HG03571 (cell line): Measurements from ENCODE around the gene ATP8A2.
"Not testable (repeated sequence)": the region's sequence is repeated elsewhere in the genome, so short reads cannot be mapped to it uniquely, and the experiment has no call there.

Experiments used
- ATAC-seq: cut with Tn5 transposase; IDR thresholded peaks from one replicate; pipeline ENCODE4 v1.9.1; 2021; ENCODE audit not compliant: unreplicated experiment

Gene ATP8A2

DNA sequence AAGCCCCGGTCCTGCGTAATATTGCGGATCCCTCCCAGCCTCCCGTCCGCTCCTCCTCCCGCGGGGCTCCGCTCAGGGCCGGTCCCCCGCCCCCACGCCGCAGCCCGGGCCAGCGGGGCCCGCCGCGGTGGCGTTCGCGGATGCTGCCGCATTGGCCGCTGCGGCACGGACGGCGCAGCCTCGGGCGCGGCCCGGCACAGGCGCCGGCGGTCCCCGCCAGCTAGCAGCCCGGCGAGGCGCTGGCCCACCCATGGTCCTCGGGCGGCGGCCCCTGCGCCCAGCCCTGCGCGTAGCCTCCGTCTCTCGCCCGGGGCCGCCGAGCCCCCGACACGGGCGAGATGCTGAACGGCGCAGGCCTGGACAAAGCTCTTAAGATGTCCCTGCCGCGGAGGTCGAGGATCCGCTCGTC is at the start of gene ATP8A2:
Gene ATP8A2 (plus strand): TSS at position 100 of the 409 bp plus-strand sequence. CDS start 239 bp downstream, at position 339.
- ATAC-seq: no peak

DNA sequence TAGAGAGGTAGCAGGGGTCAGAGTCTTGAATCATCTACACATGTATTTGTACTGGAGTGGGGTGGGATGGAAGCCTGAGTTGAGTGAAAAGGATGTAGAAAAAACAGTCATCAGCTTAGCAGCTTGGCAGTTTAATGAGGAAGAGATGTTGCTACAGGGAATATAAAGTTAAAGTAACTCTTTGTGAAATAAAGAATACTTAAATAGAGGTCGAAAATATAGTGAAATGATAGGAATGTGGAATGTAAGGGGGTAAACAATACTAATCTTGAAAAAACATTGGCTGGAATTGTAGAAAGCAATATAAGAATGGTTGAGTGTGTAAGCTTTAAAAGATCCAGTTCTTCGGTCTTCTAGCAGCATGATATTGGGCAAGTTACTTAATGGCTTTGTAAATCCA is 47.7 kb upstream of the ATP8A2 start:
- ATAC-seq: no peak

DNA sequence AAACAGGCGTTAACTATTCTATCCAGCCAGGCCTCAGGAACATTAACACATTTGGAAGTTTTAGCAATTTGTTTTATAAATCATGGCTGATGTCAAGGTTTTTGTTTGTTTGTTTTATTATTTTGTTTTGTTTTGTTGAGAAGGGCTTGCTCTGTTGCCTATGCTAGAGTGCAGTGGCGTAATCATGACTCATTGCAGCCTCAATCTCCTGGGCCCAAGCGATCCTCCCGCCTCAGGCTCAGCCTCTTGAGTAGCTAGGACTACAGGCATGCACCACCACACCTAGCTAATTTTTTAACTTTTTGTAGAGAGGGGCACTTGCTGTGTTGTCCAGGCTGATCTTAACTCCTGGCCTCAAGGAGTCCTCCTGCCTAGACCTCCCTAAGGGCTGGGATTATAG is 42.1 kb upstream of the ATP8A2 start:
- ATAC-seq: no peak

DNA sequence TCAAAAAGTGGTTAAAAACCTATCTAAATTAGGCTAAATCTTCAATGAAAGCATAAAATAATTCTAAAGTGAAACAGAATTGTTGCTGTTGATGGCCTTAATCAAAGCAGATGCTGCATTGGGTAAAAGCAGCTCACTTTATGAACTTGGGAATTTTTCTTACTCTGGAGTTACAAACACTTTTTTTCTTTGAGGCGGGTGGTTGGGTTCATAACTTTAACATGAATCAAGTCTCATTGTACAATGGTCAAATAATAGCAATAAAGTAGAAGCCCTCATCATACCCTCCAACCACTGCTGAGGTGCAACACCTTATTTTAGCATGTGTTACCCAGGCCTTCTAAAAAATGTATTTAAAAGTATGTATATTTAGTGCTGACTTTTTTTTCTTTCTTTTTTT is 41.2 kb upstream of the ATP8A2 start:
- no peak for ATAC-seq

DNA sequence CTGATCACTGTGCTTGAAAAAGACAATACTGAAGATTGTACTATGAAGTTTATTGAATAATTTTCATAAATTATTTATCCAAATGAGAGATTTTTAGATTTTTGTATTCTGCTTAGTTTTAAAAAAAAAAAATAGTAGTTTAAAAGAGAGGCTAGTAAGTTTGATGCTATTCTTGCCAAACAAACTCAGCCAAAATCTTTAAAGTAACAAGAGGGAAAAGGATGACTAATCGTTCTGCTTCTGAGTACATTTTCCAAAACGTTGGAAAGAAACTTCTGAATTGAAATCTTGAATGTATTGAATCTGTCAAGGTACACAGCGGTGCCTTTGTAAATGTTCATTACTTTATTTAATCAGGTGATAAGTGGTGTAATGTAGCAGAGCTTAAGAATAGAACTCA is 35.9 kb upstream of the ATP8A2 start:
- ATAC-seq: no peak

DNA sequence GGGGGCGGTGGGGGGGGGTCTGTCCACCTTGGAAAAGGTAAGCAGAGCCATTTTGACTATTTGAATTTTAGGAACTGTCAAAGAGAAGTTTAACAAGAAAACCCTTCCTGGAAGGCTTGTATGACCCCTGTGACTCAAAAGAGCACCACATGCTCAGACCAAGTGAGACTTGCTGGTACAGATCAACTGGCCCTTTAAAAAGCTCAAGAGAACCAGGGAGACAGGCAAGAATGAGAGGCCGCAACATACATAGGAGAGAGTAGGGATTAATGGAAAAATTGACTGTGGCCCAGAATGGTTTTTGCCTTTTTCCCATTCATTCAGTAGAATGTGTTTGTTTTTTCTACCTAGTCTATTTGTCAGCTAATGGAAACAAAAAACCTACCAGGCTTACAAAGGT is 26.2 kb upstream of the ATP8A2 start:
- ATAC-seq: no peak

DNA sequence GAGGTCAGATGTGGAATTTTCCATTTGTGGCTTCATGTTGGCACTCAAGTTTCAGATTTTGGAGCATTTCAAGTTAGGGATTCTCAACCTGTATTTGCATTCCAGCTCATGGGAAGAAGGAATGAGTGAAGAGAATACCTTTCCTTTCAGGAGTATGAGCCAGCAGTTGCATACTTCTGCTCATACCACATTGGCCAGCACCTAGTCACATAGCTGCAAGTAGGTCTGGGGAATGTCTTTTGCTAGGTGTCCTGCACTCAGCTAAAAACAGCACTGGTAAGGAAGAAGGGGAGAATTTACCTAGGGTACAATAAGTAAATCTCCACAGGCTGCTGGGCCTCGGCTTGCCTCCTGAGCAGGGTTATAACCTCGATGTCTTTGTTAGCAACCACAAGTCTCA is 24.6 kb upstream of the ATP8A2 start:
- ATAC-seq: no peak

DNA sequence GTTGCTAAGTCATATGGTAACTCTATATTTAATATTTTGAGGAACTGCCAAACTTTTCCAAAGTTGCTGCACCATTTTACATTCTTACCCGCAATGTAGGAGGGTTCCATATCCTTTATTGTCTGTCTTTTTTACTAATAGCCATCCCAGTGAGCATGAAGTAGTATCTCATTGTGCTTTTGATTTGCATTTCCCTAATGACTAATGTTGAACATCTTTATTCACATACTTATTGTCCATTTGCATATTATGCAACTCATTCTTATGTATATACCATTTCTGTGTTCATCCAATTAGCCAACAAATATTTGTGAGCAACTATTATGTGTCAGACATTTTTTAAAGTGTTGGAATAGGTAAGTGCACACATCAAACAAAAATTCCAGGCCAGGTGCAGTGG is 20.4 kb upstream of the ATP8A2 start:
- no peak for ATAC-seq

DNA sequence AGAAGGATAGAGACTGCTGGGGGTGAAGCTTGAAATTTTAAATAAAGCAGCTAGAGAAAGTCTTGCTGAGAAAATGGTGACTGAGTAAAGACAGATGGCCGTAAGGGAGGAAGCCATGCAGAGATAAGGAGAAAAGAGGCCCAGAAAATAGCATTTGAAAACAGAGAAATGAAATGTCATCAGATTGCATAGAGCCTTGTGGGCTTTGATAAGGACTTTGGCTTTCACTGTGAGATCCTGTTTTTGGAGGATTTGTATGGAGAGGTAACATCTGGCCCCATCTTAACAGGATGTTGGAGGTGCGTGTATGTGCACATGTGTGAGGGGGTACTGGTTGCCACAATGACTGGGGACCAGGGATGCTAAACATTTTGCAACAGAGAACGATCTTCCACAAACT is 19.5 kb upstream of the ATP8A2 start:
- ATAC-seq: no peak

DNA sequence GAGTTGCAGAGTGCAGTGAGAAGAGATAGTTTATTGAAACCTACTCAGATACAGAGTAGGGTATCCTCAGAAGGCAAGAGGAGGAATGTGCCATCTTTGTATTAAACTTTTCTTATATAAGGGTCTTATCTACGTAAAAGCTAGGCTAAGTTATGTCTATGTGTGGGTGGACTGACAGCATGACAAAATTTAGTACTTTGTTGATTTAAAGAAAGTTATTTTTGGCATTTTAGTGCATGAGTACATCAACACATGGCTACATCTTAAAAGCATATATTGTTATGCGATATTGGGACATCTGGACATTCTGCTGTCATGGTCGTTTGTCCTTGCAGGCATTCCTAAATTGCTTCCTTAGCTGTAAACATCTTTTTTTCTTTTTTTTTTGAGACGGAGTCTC is 19.0 kb upstream of the ATP8A2 start:
- no peak for ATAC-seq

DNA sequence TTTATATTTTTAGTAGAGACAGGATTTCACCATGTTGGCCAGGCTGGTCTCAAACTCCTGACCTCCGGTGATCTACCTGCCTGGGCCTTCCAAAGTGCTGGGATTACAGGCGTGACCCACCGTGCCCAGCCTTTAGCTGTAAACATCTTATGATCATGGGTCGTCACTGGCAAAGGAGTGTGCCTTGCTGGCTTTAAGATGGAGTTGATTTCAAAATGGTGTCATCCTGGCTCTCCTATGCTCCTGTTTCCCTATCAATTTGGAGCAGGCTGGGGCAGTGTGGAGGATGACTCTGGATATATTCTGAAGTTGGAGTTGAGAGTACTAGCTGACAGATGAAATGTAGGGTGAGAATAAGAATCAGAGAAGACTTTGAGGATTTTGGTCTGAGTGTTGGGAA is 18.4 kb upstream of the ATP8A2 start:
- no peak for ATAC-seq

DNA sequence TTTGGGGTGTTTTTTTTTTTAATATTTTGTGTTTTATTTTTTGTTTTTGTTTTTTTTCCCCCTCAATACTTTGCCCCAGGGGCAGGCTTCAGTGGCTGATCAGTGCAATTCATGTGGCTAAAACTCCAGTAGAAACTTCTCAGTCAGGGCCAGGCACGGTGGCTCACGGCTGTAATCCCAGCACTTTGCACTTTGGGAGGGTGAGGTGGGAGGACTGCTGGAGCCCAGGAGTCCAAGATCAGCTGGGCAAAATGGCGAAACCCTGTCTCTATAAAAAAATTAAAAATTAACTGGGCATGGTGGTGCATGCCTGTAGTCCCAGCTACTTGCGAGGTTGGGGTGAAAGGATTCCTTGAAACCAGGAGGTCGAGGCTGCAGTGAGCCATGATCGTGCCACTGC is 17.4 kb upstream of the ATP8A2 start:
- ATAC-seq: no peak

DNA sequence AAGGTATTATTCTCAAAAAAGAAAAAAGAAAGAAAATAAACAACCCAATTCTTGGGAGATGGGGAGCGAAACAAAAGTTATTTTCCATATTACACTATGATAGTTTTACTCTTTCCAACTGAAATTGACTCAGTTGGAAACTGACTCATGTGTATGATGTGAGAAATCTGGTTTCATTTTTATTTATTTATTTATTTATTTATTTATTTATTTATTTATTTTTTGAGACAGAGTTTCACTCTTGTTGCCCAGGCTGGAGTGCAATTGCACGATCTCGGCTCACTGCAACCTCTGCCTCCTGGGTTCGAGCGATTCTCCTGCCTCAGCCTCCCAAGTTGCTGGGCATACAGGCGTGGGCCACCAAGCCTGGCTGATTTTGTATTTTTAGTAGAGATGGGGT is 11.3 kb upstream of the ATP8A2 start:
- not testable (repeated sequence) for ATAC-seq

DNA sequence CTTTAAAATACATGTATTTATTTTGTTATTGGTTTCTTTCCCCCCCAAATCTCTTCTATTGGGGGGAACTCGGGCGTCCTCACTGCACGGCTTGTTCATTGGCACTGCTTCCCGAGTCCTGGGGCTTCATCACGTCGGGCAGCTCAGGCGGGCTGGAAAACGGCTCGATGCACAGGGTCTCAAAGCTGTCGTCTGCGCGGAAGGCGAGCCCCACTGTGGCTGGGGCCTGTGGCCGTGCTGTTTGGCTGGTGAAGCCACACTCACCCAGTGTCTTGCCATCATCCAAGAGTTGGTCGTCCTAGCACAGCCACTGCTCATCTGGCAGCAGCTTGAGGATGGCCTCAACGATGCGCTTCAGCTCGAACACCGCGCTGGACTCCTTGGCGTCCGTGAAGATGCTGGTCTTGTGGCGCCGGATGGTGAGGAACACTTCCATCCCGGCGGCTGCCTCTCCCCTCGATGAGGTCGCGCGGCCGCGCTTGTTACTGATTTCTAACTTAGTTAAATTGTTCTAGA is 6.0 kb upstream of the ATP8A2 start:
- ATAC-seq: no peak

DNA sequence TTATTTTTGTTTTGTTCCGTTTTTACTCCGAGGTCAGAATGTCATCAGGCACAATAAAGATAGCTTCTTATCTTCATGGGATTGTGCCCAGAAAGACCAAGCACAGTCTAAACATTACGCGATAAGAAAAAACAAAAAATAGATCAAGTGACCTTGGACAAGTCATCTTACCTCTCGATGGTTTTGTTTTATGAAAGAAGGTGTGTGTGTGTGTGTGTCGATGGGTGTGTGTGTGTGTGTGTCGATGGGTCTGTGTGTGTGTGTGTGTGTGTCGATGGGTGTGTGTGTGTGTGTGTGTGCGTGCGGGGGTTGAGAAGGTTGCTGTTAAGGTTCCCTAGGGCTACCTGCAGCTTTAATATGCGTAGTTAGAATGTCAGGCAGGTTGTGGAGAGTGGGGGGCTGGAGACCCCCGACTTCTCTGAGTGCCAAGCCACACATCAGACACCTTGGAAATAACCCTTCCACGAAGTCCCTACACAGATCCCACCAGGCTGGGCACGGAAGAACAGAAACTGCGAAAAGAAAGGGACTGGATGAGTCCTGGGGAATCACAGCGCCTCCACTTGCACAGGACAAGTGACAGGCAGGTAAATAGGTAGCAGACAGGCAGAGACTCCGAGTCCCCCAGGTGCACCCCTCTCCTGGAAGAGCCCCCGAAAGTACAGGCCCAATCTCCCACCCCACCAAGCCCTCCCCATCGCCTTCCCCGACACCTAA is 458 bp upstream of the ATP8A2 start:
- no peak for ATAC-seq

DNA sequence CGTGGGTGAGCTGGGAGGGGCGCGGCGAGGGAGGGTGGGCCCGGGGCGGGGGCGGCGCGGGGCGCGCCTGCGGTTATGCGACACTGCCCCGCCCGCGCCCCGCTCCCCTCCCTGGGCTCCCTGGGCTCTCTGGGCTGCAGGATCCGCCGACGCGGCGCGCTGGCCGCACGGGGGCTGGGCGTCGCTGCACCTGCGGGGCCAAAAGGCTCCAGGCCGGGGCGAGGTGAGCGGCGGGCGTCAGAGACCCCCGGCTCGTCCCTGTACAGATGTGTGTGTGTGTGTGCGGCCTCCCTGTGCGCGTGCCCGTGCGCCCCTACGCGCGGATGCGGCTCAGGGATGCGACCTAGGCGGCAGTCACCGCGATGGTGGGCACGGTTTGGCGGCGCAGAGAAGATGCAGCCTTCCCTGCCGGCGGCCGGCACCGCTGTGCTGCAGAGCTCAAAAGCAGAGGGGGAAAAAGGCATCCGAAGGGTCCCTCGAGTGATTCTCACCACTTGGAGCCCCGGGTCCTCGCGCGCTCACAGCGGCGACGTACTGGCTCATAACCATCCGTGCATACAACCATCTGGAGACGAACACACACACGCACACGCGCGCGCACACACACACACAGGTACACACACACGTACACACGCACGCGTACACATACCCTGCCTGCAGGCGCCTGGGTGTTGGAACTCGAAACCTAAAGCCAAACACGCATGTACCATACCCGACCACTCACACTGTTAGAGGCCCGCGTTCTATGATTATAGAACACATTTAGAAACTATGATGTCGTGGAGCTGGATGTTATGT is 709 bp downstream of the ATP8A2 start:
- ATAC-seq: no peak

DNA sequence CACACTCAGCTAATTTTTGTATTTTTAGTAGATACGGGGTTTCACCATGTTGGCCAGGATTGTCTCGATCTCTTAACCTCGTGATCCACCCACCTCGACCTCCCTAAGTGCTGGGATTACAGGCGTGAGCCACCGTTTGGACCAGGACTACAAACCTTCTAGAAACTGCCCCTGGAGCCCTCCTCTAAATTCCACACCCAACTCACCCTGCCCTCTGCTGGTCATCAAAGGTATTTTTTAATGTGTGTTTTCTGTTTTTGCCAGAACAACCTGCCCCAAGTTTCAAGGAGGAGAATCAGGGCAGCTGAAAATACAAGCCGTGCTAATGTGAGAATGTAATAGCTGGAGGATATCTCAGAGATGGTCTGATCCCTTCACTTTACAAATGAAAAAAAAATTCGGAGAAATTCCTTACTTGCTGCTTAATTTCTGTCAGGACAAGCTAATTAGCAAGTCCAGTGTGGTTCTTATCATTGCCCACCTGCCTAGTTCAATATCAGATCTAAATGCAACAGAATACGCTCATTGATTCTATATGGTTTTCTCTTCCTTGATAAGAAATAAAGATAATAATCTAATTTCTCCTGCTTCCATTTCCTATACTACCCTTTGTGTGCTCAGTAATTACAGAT is 4.1 kb downstream of the ATP8A2 start:
- no peak for ATAC-seq

DNA sequence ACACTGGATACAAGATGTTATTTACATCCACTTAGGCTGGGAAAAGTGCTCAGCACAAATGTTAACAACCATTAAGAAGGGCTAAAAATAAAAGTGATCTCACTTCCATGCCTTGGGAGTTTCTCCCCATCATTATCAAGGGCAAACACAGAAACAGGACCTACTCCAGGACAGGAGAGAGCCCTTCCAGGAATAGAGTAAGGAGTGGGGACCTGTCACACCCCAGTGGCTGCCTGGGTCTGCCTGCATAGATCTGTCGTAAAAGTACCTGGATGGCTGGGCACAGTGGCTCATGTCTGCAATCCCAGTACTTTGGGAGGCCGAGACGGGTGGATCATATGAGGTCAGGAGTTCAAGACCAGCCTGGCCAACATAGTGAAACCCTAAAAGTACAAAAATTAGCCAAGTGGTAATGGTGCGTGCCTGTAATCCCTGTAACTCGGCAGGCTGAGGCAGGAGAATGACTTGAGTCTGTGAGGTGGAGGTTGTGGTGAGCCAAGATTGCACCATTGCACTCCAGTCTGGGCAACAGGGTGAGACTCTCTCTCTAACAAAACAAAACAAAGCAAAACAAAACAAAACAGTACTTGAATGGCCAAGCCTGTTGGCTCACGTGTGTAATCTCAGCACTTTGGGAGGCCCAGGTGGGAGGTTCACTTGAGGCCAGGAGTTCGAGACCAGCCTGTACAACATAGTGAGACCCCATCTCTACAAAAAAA is 5.6 kb downstream of the ATP8A2 start:
- no peak for ATAC-seq

DNA sequence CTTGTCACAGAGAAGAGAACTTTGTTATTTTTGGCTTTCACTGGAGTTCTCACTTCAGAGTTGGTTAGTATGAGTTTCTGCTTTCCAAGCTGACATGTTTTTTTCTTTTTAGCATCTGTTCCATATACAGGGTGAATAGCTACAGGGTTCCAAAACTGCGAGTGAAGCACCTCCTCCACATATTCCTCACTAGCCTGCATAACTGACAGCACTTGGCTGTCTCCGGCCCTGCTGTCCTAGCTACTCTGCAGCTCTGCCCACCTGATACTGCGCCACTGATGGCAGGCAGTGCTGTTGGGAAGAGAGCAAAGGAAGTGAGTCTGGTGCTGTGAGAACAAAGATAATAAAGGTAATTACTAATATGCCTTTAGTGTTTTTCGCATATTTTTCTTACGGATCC is 6.8 kb downstream of the ATP8A2 start:
- no peak for ATAC-seq

DNA sequence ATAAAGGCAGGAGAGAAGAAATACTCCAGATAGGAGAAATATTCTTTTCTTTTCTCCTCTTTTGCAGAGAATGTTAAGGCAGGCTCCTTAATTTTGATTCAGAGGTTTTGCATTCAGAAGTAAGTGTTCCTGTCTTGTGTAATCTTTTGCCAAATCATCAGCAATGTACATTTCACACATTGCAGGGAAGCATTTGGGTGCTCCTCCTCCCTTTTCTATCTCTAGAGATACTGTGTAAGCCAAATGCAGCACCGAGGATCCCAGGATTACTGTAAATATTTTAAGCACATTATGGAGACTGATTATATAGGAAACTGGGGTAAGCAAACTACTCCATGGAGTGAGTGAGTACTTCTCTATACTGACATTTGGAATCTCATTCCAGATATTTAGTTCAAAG is 7.2 kb downstream of the ATP8A2 start:
- no peak for ATAC-seq

DNA sequence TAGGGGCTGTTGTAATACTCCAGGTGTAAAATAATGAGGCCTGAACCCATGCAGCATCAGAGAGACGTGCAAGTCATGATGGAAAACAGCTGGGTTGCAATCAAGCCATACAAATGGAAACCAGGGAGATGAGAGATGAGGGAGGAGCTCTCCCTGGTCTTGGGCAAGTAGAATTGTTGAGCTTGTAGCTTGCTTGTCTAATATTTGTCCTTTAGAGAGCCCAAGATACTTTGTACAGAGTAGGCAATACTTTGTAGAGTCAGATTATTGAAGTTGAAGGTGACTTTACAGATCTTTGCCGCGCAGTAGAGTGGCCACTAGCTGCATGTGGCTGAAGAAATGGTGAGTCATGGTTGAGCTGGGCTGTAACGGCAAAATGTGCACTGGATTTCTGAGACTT is 8.3 kb downstream of the ATP8A2 start:
- ATAC-seq: no peak
